Breast epithelium (tissue), 3 donors: ENCODE results near the gene ESCO1.

Source experiments
- CTCF ChIP-seq, 3 donors: fragments of 450-650 bp; IDR thresholded peaks; one replicate each; pipeline ENCODE4 v1.5.1; 2016 to 2017; ENCODE audit warnings: antibody characterized with exemption in 3 of 3, mild to moderate bottlenecking in 3 of 3, moderate library complexity in 3 of 3
- POLR2A ChIP-seq: fragments of 450-650 bp; IDR thresholded peaks from one replicate; pipeline ENCODE4 v1.6.1; 2016; ENCODE audit warnings: antibody characterized with exemption, mild to moderate bottlenecking, moderate library complexity
- POLR2AphosphoS5 ChIP-seq, 3 donors: sonication (generic); formaldehyde crosslinking; IDR thresholded peaks; one replicate each; pipeline ENCODE4 v1.6.1; 2017; ENCODE audit warnings: antibody characterized with exemption in 3 of 3

GRCh38 chr18:21513292-21513691 is 87.2 kb downstream of the ESCO1 start:
- TF ChIP-seq CTCF (IDR thresholded peaks at IDR 0.05) (no peak), POLR2AphosphoS5 (IDR thresholded peaks at IDR 0.05) (no peak), POLR2A (no peak)
